Peyer's patch (tissue), 4 donors: ENCODE data around the gene B4GALT4.

Source experiments
- CTCF ChIP-seq, 6 experiments: fragments of 450-650 bp in 4 of 6; fragments of 200-600 bp in 2 of 6; sonication (generic) in 1 of 6; IDR thresholded peaks; one replicate each; pipeline ENCODE4 v1.5.1; 2017 to 2019; ENCODE audit warnings: antibody characterized with exemption in 6 of 6, mild to moderate bottlenecking in 3 of 6, moderate library complexity in 1 of 6
- POLR2A ChIP-seq, 2 donors: fragments of 450-650 bp; IDR thresholded peaks; one replicate each; pipeline ENCODE4 v1.5.1; 2017; ENCODE audit warnings: antibody characterized with exemption in 2 of 2, mild to moderate bottlenecking in 2 of 2, moderate library complexity in 2 of 2

GRCh38 chr3:119170821-119171220 lies 69.9 kb downstream of the B4GALT4 start:
- TF ChIP-seq POLR2A (IDR thresholded peaks at IDR 0.05) = no peak
- TF ChIP-seq CTCF (IDR thresholded peaks at IDR 0.05) = no peak
